Measurements from ENCODE around the gene JMJD8.
"Not testable (repeated sequence)": the region's sequence is repeated elsewhere in the genome, so short reads cannot be mapped to it uniquely, and the experiment has no call there.

The JMJD8 gene

DNA sequence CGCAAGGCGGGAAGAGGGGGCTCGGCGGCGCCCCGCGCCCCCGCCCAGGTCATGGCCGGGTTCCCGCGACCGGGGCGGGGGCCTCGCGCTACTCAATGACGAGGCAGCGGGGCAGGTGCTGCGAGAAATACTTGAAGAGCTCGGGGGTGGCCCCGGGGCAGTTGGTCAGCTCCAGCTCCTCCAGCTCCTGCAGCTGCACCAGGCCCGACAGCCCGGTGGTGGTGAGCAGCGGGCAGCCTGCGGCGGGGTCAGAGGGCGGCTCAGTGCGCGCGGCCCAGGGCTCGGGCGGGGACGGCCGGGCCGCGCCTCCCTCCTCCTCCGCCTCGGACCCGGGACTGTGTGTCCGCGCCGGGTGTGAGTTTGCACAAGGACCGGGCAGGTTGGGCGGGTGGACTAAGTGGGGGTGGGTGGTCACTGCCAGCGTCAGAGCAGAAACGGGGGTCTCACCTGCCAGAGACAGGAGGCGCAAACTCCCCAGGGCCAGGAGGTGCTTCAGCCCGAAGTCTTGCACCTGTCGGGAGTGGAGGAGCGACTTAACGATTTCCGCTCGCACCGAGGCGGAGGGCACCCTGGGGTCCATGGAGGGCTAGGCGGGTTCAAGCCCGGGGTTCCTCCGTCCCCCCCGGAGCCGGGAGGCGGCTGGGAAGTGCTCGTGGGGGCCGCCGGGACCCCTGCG is 10.2 kb upstream of the JMJD8 start:
- TF ChIP-seq, protein P1, sequence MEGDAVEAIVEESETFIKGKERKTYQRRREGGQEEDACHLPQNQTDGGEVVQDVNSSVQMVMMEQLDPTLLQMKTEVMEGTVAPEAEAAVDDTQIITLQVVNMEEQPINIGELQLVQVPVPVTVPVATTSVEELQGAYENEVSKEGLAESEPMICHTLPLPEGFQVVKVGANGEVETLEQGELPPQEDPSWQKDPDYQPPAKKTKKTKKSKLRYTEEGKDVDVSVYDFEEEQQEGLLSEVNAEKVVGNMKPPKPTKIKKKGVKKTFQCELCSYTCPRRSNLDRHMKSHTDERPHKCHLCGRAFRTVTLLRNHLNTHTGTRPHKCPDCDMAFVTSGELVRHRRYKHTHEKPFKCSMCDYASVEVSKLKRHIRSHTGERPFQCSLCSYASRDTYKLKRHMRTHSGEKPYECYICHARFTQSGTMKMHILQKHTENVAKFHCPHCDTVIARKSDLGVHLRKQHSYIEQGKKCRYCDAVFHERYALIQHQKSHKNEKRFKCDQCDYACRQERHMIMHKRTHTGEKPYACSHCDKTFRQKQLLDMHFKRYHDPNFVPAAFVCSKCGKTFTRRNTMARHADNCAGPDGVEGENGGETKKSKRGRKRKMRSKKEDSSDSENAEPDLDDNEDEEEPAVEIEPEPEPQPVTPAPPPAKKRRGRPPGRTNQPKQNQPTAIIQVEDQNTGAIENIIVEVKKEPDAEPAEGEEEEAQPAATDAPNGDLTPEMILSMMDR (IDR thresholded peaks at IDR 0.05; ENCODE audit: borderline replicate concordance, control extremely low read depth, extremely low read depth, insufficient read depth, missing control alignments) = no peak
- no peak for DNase-seq (ENCODE audit: low spot score)
- in situ Hi-C loops (cut with MboI; ENCODE audit: low sequenced_read_pairs, unreplicated experiment) = no loop called here

DNA sequence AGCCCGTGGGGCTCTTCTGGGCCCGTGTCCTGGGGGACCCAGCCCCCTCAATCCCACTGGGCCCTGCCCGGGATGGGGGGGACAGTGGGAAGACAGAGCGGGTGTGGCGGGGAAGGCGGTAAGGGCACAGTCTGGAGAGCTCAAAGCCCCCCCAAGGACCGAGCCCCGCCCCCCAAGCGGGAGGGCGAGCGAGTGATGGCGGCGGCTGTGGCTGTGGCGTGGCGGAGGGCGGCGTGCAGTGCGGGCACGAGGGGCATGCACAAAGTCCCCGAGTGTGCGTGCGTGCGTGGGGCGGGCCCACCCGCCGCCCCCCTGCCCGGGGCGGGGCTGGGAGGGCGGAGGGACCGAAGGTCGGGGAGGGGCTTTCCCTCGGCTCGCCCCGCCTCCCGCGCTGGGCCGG is 9.6 kb upstream of the JMJD8 start:
- in situ Hi-C loops (cut with MboI; ENCODE audit: low sequenced_read_pairs, unreplicated experiment) = no loop called here
- no peak for DNase-seq (ENCODE audit: low spot score)
- TF ChIP-seq, protein P1 (IDR thresholded peaks at IDR 0.05; ENCODE audit: borderline replicate concordance, control extremely low read depth, extremely low read depth, insufficient read depth, missing control alignments) = no peak

DNA sequence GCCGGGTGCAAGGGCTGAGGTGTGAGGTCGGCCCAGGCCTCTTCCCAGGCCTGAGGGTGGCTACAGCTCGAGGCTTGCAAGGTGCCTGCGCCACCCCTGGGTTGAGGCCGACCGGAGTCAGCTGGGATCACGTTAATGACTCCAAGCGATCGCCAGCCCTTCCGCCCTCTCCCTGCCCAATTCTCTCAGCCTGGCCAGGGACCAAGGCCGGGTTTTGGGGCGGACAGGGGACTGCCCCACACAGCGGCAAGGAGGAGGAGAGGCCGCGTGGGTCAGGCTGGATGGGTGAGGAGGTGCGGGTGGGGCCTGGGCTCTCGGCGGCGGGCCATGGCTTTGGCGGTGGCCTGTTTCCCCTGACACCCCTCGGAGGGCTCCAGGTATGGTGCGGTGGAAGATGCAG is 9.2 kb upstream of the JMJD8 start:
- no peak for DNase-seq (ENCODE audit: low spot score)
- TF ChIP-seq, protein P1 (IDR thresholded peaks at IDR 0.05; ENCODE audit: borderline replicate concordance, control extremely low read depth, extremely low read depth, insufficient read depth, missing control alignments) = no peak
- in situ Hi-C loops (cut with MboI; ENCODE audit: low sequenced_read_pairs, unreplicated experiment) = no loop called here

DNA sequence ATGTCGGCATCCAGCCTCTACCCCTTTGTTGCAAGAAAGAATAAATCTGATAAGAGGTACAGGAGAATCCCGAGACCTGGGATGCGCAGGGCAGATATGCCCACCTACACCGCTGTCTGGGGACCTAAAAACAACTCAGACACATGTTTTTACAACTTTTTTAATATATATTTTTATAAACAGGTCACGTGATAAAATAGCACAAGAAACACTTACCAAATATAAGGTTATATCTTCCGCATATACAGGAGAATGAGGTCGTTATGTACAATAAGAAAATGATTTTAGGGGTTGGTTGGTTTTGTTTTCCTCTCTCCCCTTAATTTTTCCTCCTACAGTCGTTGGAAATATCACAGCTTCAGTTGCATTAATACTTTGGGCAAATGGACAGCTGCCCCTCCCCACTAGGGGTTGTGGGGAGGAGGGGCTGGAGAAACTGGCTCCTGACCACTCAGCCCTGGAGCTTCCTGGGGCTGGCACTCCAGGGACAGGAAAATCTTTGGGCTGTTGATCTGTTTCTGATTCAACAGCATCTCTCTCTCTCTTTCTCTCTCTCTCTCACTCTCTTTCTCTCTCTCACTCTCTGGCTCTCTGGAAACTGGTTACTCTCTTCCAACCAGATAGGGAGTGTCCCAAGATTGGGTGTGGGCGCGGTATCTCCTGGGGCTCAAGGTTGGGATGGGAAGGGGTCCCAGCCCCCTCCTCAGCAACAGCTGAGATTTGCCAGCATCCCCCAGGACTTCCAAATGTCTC is 8.4 kb upstream of the JMJD8 start:
- in situ Hi-C loops (cut with MboI; ENCODE audit: low sequenced_read_pairs, unreplicated experiment) = no loop called here
- TF ChIP-seq, protein P1 (IDR thresholded peaks at IDR 0.05; ENCODE audit: borderline replicate concordance, control extremely low read depth, extremely low read depth, insufficient read depth, missing control alignments) = no peak
- no peak for DNase-seq (ENCODE audit: low spot score)

DNA sequence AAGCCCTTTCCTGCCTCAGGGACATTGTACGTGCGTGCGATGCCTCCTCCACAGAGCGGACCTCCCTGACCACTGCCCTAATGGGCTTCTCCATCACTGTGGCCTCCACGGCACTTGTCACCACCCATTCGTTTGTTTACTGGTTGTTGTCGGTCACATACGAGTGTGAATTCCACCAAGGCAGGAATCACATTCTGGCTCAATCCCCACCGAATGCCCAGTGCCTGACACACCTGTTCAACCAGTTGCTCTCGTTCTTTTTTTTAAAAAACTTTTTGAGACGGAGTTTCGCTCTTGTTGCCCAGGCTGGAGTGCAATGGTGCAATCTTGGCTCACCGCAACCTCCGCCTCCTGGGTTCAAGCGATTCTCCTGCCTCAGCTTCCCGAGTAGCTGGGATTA is 7.1 kb upstream of the JMJD8 start:
- DNase-seq (ENCODE audit: low spot score); in situ Hi-C loops (cut with MboI; ENCODE audit: low sequenced_read_pairs, unreplicated experiment): not testable (repeated sequence)

DNA sequence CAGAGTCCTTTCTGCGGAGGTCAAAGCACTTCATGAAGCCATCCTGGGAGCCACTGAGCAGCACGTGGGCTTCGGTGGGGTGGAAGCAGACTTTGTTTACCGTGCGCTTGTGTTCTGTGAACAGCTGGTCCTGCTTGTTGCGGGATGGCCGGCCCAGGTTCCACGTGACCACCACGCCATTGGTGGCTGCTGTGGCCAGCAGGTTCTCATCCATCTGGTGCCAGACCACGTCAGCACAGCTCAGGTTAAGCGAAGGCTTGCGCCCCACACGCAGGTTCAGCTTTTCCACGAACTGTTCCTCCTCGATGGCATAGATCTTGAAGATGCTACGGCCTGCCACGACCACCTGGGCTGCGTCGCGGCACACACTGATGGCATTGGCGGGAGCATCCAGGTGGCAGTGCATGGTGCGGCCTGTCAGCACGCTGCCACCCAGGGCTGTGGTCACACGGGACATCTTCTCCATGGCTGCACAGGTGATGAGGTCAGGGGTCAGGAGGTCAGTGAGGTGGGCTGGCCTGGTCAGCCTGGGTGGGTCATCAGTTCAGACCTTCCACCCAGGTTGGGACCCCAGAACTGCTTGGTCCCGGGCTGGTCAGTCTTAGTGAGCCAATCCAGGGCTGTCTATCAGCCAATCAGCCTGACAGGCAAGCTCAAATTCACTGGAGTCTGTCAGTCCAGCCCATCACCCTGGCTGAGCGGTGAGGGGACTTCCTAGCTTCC is 5.2 kb upstream of the JMJD8 start:
- in situ Hi-C loops (cut with MboI; ENCODE audit: low sequenced_read_pairs, unreplicated experiment) = no loop called here
- DNase-seq (ENCODE audit: low spot score) = no peak
- TF ChIP-seq, protein P1 (IDR thresholded peaks at IDR 0.05; ENCODE audit: borderline replicate concordance, control extremely low read depth, extremely low read depth, insufficient read depth, missing control alignments) = no peak

DNA sequence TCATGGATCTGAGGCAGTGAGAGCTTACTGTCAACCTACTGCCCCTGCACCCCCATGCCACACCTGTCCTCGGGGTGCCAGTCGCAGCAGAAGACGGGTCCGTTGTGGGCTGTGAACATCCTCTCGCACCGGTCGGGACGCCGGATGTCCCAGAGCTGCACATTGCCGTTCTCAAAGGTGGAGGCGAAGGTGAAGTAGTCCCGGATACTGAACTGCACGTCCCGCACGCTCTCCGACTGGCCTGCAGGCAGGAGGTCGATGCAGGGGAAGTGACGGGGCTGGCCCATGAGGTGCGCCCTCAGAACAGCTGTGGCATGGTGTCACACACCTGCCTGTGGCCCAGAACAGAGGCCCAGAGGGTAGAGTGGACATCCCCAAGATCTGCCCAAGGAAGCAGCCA is 3.4 kb upstream of the JMJD8 start:
- in situ Hi-C loops (cut with MboI; ENCODE audit: low sequenced_read_pairs, unreplicated experiment) = no loop called here
- TF ChIP-seq, protein P1 (IDR thresholded peaks at IDR 0.05; ENCODE audit: borderline replicate concordance, control extremely low read depth, extremely low read depth, insufficient read depth, missing control alignments) = no peak
- no peak for DNase-seq (ENCODE audit: low spot score)

Measured in GM13976 (cell line).